ENCODE measurements around the gene SF3A2. TPM values are rescaled to one million over a fixed set of nuclear protein-coding genes. Genes with fewer than 3 reads are reported as not detected.

SF3A2 gene
- total RNA-seq, 4 donors from 2014 or later, result 23.9 to 29.2 (median 26.5) TPM

- Histone ChIP-seq H3K27ac (peak overlapping the region; percentile 99 to 100 (median 100)), H3K36me3 (peaks cover 0 to 19% of the 10 kb centered on the region in 2 donors), H3K4me3 (peak overlapping the region; percentile 88 to 100 (median 98)), H3K9me3 (no peaks in the 10 kb centered on the region), H3K27me3 (no peaks in the 10 kb centered on the region), H3K4me1 (peaks cover 38 to 45% of the 10 kb centered on the region in 2 donors)
- ATAC-seq (no peak), DNase-seq (no peak)
- no peak for TF ChIP-seq CTCF (IDR thresholded peaks at IDR 0.05 in 4 of 5, conservative IDR thresholded peaks at IDR 0.05 in 1 of 5)
- no peak for TF ChIP-seq POLR2A (IDR thresholded peaks at IDR 0.05)
- intact Hi-C loops (cut with DNase I; ENCODE audit: low total_unique reads) (loop anchor here (2.0 to 5.0 kb wide), 3 partner anchors 57 to 122 kb away; partner anchors contain the start of genes LSM7 and SPPL2B), in situ Hi-C loops (cut with MboI; ENCODE audit: low sequenced_read_pairs in 4 of 4) (no loop called here)
Observed at GRCh38 chr19:2270157-2270422, 33.5 kb downstream of the SF3A2 start.

DNA sequence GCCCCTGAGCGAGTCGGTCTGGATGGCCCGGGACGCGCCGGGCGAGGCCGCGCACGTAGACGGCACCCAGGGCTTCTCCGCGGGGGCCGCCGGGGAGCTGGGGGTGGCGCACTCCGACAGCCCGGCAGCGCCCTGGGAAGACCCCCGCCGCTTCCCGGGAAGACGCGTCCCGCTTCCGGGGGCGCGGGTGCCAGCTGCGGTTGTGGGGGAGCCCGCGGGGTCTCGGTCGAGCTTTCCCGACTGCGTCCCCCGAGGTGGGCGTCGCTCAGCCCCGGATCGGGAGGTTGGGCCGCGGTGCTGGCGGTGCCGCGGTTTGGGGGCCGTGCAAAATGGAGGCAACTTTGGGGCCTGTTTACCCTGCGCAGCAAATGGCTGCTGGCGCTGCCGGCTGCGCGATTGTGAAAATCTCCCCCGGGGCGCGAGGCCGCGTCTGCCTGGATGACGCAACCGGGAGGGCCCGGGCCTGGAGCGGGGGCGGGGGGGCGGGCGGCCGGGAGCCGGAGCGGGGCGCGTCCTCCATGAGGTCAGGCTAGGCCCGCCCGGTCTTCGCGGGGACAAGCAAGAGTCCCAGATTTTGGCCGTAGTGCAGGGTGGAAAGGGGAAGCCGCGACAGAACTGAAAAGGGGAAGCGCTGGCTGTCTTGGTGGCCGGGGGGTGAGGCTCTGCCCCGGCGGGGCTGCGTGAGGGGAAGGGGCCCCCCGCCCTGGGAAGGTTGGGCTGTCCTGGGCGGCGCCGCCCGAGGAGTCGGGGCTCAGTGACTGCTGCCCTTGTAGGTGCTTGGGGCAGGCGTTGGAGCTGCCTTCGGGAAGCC lies 34.0 kb downstream of the SF3A2 start:
- Histone ChIP-seq H3K4me3 (peak overlapping the region; percentile 88 to 100 (median 98)), H3K9me3 (no peaks in the 10 kb centered on the region), H3K27me3 (no peaks in the 10 kb centered on the region), H3K27ac (peak overlapping the region; percentile 99 to 100 (median 100)), H3K36me3 (peaks cover 0 to 19% of the 10 kb centered on the region in 2 donors), H3K4me1 (peaks cover 43 to 50% of the 10 kb centered on the region in 2 donors)
- peak; percentile 80 to 90 for DNase-seq
- in situ Hi-C loops (cut with MboI; ENCODE audit: low sequenced_read_pairs in 4 of 4) (no loop called here), intact Hi-C loops (cut with DNase I; ENCODE audit: low total_unique reads) (loop anchor here (2.0 to 5.0 kb wide), 3 partner anchors 57 to 122 kb away; partner anchors contain the start of genes LSM7 and SPPL2B)
- no peak for TF ChIP-seq CTCF (IDR thresholded peaks at IDR 0.05 in 4 of 5, conservative IDR thresholded peaks at IDR 0.05 in 1 of 5)
- TF ChIP-seq POLR2A (IDR thresholded peaks at IDR 0.05), result peak; percentile 87 to 90
- ATAC-seq, result peak; percentile 53 to 56

- H3K9me3 ChIP-seq, result no peaks in the 10 kb centered on the region
- peaks cover 0 to 19% of the 10 kb centered on the region in 2 donors for H3K36me3 ChIP-seq
- H3K27me3 ChIP-seq, result no peaks in the 10 kb centered on the region
- ATAC-seq (peak; percentile 33 to 49), DNase-seq (peak; percentile 58 to 89)
- TF ChIP-seq CTCF (IDR thresholded peaks at IDR 0.05 in 4 of 5, conservative IDR thresholded peaks at IDR 0.05 in 1 of 5) (peak in 1 of 5 experiments; percentile 8), POLR2A (IDR thresholded peaks at IDR 0.05) (peak; percentile 26 to 62)
- H3K27ac ChIP-seq, result peak overlapping the region; percentile 99 to 100 (median 100)
- peaks cover 43 to 50% of the 10 kb centered on the region in 2 donors for H3K4me1 ChIP-seq
- in situ Hi-C loops (cut with MboI; ENCODE audit: low sequenced_read_pairs in 4 of 4), result no loop called here
- H3K4me3 ChIP-seq, result peak overlapping the region; percentile 88 to 100 (median 98)
- intact Hi-C loops (cut with DNase I; ENCODE audit: low total_unique reads), result loop anchor here (2.0 to 5.0 kb wide), 4 partner anchors 56 to 121 kb away; partner anchors contain the start of genes DOT1L, LSM7 and SPPL2B
Observed at GRCh38 chr19:2271234-2272103, 34.8 kb downstream of the SF3A2 start.

GRCh38 chr19:2273356-2274184 lies 36.9 kb downstream of the SF3A2 start:
- H3K36me3 ChIP-seq, result peaks cover 0 to 19% of the 10 kb centered on the region in 2 donors
- no peaks in the 10 kb centered on the region for H3K27me3 ChIP-seq
- H3K4me1 ChIP-seq, result peaks cover 36 to 45% of the 10 kb centered on the region in 2 donors
- DNase-seq (peak in 1 of 2 donors; percentile 66), ATAC-seq (no peak)
- H3K9me3 ChIP-seq, result no peaks in the 10 kb centered on the region
- intact Hi-C loops (cut with DNase I; ENCODE audit: low total_unique reads), result loop anchor here (1.0 to 5.0 kb wide), 4 partner anchors 37 to 119 kb away; partner anchors contain the start of genes DOT1L, LSM7, PLEKHJ1 and SF3A2
- in situ Hi-C loops (cut with MboI; ENCODE audit: low sequenced_read_pairs in 4 of 4), result no loop called here
- H3K27ac ChIP-seq, result peak overlapping the region; percentile 99 to 100 (median 100)
- H3K4me3 ChIP-seq, result peak overlapping the region; percentile 35 to 100 (median 70)
- TF ChIP-seq CTCF (IDR thresholded peaks at IDR 0.05 in 4 of 5, conservative IDR thresholded peaks at IDR 0.05 in 1 of 5) (peak; percentile 95 to 99 (median 99)), POLR2A (IDR thresholded peaks at IDR 0.05) (peak in 1 of 2 donors; percentile 22)

Measured in gastrocnemius medialis (tissue), 4 donors.